ENCODE results near the gene PLOD1.
A peak's percentile ranks its signal among the peaks of the same experiment; 100 is the strongest.
"Not testable (repeated sequence)": the region's sequence is repeated elsewhere in the genome, so short reads cannot be mapped to it uniquely, and the experiment has no call there.

Gene PLOD1

GRCh38 chr1:11997081-11997850, 62.7 kb downstream of the PLOD1 start:
- Histone ChIP-seq H3K27ac (no peak overlapping the region), H3K4me3 (no peak overlapping the region)

GRCh38 chr1:11998636-11999035, 64.1 kb downstream of the PLOD1 start:
- H3K27ac ChIP-seq: no peak overlapping the region
- no peak overlapping the region for H3K4me3 ChIP-seq

- Histone ChIP-seq H3K27ac (no peak overlapping the region), H3K4me3 (no peak overlapping the region)
These were observed 64.7 kb downstream of the PLOD1 start for GRCh38 chr1:11999236-11999635.

DNA sequence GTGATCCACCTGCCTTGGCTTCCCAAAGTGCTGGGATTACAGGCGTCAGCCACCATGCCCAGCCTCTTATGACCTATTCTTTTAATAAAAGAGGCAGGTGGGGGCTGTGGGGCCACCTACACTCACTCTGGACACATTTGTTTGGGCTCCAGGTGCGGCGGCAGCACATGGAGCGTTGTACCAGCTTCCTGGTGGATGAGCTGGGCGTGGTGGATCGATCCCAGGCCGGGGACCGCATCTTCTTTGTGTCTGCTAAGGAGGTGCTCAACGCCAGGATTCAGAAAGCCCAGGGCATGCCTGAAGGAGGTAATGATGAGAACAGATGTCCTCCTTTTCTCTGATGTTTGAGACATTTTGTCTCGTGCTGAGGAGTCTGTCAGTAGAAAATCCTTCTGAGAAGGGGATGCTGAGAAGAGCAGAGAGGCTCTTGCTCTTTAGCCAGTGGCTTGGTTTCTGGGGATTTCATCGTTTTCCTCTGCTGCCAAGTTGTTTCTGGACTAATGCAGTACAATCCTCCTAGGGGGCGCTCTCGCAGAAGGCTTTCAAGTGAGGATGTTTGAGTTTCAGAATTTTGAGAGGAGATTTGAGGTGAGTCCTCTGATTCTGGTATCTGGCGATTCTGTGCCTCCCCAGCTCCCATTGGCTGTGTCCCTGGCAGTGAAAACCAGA, 66.9 kb downstream of the PLOD1 start:
- Histone ChIP-seq H3K4me3 (no peak overlapping the region), H3K27ac (peak overlapping the region in 1 of 21 experiments; percentile 17)

- H3K4me3 ChIP-seq: no peak overlapping the region
- peak overlapping the region in 1 of 21 experiments; percentile 17 for H3K27ac ChIP-seq
These were observed 67.5 kb downstream of the PLOD1 start for GRCh38 chr1:12001996-12002493.

- Histone ChIP-seq H3K27ac (no peak overlapping the region), H3K4me3 (no peak overlapping the region)
These were observed 69.2 kb downstream of the PLOD1 start for GRCh38 chr1:12003762-12004161.

GRCh38 chr1:12005488-12006166, 71.1 kb downstream of the PLOD1 start:
- no peak overlapping the region for H3K27ac ChIP-seq
- H3K4me3 ChIP-seq: no peak overlapping the region

- Histone ChIP-seq H3K4me3 (no peak overlapping the region), H3K27ac (peak overlapping the region in 1 of 21 experiments; percentile 2)
These were observed 71.8 kb downstream of the PLOD1 start for GRCh38 chr1:12006167-12006921.

DNA sequence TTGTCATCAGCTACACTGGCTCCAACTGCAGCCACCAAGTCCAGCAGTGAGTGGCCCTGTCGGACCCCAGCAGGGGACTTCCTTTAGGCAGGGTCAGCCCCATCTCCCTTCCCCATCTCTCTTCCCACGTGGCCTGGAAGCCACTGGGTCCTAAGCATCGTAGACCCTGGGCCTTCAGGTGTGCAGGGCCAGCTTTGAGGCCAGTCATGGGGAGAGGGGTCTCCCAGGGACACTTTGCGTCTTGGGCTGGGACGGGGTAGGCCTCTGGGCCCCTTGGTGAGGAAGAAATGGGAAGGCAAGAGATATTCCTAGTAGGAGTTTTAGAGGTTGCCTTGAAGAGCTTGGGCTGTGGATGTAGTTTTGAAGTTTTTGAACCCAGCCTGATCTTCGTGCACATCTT, 72.7 kb downstream of the PLOD1 start:
- peak overlapping the region in 1 of 21 experiments; percentile 2 for H3K27ac ChIP-seq

GRCh38 chr1:12008355-12008754, 73.8 kb downstream of the PLOD1 start:
- H3K27ac ChIP-seq, H3K4me3 ChIP-seq: not testable (repeated sequence)

More for the DNA sequence above, 72.7 kb downstream of the PLOD1 start:
- H3K4me3 ChIP-seq: no peak overlapping the region

DNA sequence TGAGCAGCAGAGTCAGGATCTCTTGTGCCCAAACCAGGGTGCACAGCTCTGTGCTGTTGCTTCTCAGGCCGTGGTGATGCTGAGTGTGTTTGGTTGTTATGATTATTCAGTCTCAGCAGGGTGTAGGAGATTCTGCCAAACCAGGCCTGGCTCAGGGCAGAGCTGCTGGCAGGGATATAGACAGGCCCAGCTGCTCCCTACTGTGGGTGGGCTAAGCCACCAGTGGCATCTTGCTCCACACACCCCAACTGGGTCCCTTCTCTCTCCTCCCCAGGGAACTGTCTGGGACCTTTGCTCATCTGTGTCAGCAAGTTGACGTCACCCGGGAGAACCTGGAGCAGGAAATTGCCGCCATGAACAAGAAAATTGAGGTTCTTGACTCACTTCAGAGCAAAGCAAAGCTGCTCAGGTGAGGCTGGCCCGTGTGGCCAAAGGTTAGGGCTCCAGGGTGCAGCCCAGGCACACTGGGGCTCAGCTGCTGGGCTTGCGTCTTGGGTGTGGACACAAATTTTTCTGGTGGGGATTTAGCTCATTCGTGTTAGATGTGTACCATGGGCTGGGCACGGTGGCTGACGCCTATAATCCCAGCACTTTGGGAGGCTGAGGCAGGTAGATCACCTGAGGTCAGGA, 74.9 kb downstream of the PLOD1 start:
- Histone ChIP-seq H3K27ac (no peak overlapping the region), H3K4me3 (no peak overlapping the region)

GRCh38 chr1:12010746-12011570, 76.4 kb downstream of the PLOD1 start:
- Histone ChIP-seq H3K27ac (peak overlapping the region in 1 of 21 experiments; percentile 3), H3K4me3 (no peak overlapping the region)

DNA sequence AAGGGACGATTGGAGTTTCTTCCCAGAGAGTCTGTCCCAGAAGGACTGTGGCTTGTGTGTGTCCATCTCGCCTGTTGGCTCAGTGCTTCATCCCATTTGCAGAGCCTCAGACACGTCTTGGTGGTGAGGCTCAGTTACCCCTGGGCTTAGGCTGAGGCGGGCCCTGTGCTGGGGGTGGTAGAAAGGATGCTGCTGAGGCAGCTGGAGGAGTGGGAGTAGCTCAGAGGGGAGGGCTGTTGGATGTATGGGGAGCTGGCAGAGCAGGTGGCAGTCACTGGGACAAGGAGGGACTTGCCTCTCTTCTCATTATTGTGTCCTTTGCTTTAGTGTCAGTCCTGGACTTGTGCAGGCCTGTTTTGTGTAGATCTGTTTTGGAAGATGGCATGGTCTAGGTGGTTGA, 77.5 kb downstream of the PLOD1 start:
- H3K27ac ChIP-seq: peak overlapping the region in 2 of 21 experiments; percentile 0 to 8

GRCh38 chr1:12012560-12013316, 78.2 kb downstream of the PLOD1 start:
- H3K4me3 ChIP-seq: no peak overlapping the region
- peak overlapping the region in 2 of 21 experiments; percentile 0 to 7 for H3K27ac ChIP-seq

More for the DNA sequence above, 77.5 kb downstream of the PLOD1 start:
- no peak overlapping the region for H3K4me3 ChIP-seq

DNA sequence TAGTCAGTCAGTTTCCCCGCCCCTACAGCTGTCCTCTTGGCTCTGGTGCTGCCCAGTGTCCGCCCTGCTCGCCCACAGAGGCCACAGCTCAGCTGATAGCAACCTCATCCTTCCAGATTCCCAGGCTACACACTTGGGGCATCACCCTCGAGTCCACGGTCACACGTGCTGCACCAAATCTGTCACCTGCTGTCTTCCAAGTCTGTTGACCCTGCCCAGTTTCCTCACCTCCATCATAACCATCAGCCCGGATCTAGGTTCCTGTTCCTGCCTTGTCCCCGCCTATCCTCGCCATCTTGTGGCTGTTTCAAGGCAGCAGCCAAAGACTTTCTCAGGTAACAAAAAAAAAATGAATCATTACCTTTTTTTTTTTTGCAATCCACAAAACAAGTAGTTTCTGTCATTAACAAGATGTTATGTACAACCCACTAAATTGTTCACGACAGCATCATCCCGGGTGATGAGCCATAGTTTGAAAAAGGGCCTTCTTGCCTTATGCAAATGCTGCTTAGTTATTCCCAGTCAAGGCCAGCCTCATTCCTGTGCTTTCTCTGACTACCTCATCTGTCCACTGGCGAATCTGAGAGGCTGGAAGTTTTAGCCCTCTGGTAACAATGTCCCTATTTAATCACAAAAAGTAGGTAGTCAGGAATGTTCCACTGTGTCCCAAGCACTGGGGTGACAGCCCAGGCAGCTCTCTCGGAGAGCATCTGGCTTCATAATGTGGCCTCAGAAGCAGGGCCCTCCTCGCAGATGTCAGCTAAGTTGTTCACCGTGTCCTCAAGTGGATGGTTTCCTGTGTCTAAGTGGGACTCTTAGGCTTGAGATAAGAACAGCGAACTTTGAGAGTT, 79.8 kb downstream of the PLOD1 start:
- Histone ChIP-seq H3K27ac (peak overlapping the region in 11 of 21 experiments; percentile 0 to 67 (median 24)), H3K4me3 (no peak overlapping the region)

DNA sequence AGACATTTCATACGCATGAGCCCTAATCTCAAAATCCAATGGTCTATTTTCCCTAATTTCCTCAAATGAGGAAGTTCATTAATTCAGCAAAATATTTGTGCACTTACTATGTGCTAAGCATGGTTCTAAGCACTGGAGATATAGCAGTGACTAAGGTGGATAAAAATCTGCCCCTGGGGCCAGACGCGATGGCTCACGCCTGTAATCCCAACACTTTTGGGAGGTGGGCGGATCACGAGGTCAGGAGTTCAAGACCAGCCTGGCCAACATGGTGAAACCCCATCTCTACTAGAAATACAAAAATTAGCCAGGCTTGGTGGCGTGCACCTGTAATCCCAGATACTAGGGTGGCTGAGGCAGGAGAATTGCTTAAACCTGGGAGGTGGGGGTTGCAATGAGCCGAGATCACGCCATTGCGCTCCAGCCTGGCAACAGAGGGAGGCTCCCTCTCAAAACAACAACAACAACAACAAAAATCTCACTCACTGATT, 80.5 kb downstream of the PLOD1 start:
- Histone ChIP-seq H3K4me3 (no peak overlapping the region), H3K27ac (peak overlapping the region in 4 of 21 experiments; percentile 11 to 67 (median 34))

DNA sequence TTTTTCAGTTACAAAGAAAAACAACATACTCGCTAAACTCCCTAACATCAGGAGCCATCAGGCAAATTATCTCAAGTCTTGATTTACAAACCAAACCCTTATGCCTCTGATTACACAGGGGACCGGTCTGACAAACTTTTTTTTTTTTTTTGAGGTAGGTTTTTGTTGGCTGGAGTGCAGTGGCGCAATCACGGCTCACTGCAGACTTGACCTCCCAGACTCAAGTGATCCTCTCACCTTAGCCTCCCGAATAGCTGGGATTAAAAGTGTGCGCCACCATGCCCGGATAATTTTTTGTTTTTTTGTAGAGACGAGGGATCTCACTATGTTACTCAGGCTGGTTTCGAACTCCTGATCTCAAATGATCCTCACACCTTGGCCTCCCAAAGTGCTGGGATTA, 81.0 kb downstream of the PLOD1 start:
- H3K4me3 ChIP-seq: no peak overlapping the region

More for the DNA sequence above, 81.0 kb downstream of the PLOD1 start:
- H3K27ac ChIP-seq: no peak overlapping the region
